GM12873 (cell line): ENCODE results near the gene ANKRD28.

Experiments used
- CTCF ChIP-seq: IDR thresholded peaks from 2 replicates; pipeline ENCODE4 v1.5.1; 2012; ENCODE audit warnings: low read depth, mild to moderate bottlenecking, moderate library complexity, low read length, control low read depth; ENCODE audit not compliant: insufficient read depth; ENCODE audit errors: missing control alignments

The ANKRD28 gene

DNA sequence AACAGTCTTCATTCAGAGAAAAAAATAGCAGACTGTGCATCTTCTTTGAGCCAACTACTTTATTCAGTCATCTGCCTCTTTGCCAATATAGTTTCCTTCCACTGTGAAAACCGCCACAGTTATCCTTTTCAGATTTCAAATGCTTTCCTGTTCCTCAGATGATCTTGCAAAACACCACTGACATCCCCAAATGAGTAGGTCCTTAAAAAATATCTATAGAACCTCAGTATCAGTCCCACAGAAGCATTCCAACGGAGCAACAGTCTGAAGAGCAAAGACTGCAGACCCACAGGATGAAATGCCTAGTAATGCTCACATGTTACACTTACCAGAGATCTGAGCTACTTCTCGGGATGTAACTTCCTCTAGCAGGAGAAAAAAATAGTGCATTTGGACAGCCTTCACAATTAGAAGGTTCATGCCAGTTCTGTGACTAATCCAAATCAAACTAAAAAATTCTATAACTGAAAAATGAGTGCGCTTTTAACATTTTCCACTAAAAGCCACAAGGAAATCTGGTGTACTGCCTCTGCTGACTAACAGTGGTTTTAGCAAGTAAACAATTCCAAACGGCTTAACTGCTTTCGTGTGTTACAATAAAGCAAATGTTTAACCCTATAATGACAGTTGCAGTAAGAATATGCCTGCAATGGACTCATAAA lies at the start of gene ANKRD28:
TSS of gene ANKRD28 (minus strand) at position 338 of the 662 bp plus-strand sequence. CDS start 1,458 bp downstream, outside the sequence.
- peak; percentile 29 for TF ChIP-seq CTCF

GRCh38 chr3:15847239-15847638 lies 49.5 kb upstream of the ANKRD28 start:
- no peak for TF ChIP-seq CTCF

- no peak for TF ChIP-seq CTCF
Observed at GRCh38 chr3:15846606-15847005, 48.8 kb upstream of the ANKRD28 start.

- no peak for TF ChIP-seq CTCF
Observed at GRCh38 chr3:15845475-15845874, 47.7 kb upstream of the ANKRD28 start.

GRCh38 chr3:15844889-15845288 lies 47.1 kb upstream of the ANKRD28 start:
- no peak for TF ChIP-seq CTCF

DNA sequence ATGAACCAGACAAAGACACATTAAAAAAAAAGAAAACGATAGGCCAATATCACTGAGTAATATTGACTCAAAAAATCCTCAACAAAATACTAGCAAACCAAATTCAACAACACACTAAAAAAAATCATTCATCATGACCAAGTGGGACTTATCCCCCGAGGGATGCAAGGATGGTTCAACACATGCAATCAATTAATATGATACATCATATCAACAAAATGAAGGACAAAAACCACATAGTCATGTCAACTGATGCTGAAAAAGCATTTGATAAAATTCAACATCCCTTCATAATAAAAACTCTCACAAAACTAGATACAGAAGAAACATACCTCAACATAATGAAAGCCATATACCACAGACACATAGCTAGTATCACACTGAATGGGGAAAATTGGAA lies 41.8 kb upstream of the ANKRD28 start:
- TF ChIP-seq CTCF = no peak

GRCh38 chr3:15831927-15832326 lies 34.1 kb upstream of the ANKRD28 start:
- no peak for TF ChIP-seq CTCF

GRCh38 chr3:15825016-15825415 lies 27.2 kb upstream of the ANKRD28 start:
- TF ChIP-seq CTCF = no peak
